GM12878 (cell line): ENCODE measurements around the gene MMP24.

Experiments used
- MLLT1 ChIP-seq: fragments of 450-650 bp; IDR thresholded peaks from 2 replicates; pipeline ENCODE4 v1.6.1; 2016; ENCODE audit warnings: mild to moderate bottlenecking
- NFXL1 ChIP-seq: fragments of 450-650 bp; IDR thresholded peaks from 2 replicates; pipeline ENCODE4 v1.6.1; 2017; ENCODE audit warnings: antibody characterized with exemption, mild to moderate bottlenecking, borderline replicate concordance
- POLR2A ChIP-seq: IDR thresholded peaks from 2 replicates; pipeline ENCODE4 v1.6.1; 2011; ENCODE audit warnings: low read depth, mild to moderate bottlenecking, low read length
- TF ChIP-seq, protein P1 (sequence below): fragments of 150-350 bp; IDR thresholded peaks from 2 replicates; pipeline ENCODE4 v1.6.1; 2016; ENCODE audit warnings: low read depth, low read length

DNA sequence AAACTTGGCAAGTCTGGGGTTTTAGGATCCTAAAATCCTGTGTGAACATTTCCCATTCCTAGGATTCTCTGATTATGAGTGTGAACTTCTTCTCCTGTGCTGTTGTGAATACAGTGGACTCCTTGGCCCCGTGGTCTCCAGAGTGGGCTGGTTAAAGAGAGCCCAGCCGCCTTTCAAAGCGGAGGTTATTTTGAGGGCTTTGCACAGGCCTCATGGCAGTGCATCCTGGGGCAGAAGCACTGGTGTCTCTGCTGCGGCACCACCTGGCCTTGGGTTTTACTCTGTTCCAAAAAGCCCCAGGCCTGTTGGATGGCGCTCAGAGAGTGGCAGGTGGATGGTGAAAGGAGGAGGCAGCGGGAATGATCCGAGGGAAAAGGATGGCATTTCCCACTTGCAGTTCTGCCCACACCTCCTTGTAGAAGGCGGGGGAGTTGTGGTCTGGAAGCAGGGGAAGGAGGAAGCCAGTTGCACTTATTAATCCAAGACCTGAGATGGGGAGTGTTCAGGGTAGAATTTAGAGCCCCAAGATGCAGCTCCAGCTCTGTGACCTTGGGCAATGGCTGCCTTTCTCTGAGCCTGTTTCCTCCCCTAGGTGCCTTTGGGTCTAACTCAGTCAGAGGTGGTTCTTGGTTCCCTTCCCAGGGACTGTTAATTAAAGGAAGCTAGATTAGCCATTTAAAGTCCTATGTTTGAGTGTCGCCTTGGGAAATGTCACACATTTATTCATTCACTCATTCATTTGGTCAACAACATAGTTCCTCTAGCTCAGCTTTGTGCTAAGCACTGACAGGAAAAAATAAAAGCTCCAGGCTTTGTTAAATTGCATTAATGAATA, 22.4 kb downstream of the MMP24 start:
- TF ChIP-seq POLR2A, result no peak
- TF ChIP-seq MLLT1, result no peak
- TF ChIP-seq, protein P1, sequence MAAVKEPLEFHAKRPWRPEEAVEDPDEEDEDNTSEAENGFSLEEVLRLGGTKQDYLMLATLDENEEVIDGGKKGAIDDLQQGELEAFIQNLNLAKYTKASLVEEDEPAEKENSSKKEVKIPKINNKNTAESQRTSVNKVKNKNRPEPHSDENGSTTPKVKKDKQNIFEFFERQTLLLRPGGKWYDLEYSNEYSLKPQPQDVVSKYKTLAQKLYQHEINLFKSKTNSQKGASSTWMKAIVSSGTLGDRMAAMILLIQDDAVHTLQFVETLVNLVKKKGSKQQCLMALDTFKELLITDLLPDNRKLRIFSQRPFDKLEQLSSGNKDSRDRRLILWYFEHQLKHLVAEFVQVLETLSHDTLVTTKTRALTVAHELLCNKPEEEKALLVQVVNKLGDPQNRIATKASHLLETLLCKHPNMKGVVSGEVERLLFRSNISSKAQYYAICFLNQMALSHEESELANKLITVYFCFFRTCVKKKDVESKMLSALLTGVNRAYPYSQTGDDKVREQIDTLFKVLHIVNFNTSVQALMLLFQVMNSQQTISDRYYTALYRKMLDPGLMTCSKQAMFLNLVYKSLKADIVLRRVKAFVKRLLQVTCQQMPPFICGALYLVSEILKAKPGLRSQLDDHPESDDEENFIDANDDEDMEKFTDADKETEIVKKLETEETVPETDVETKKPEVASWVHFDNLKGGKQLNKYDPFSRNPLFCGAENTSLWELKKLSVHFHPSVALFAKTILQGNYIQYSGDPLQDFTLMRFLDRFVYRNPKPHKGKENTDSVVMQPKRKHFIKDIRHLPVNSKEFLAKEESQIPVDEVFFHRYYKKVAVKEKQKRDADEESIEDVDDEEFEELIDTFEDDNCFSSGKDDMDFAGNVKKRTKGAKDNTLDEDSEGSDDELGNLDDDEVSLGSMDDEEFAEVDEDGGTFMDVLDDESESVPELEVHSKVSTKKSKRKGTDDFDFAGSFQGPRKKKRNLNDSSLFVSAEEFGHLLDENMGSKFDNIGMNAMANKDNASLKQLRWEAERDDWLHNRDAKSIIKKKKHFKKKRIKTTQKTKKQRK, result no peak
- no peak for TF ChIP-seq NFXL1
